ENCODE results near the gene TP73. TPM values are rescaled to one million over a fixed set of nuclear protein-coding genes. Genes with fewer than 3 reads are reported as not detected.

Gene TP73
- polyA plus RNA-seq, 12 donors = 0.56 to 9.4 (median 1.3) TPM; not detected in 2

- no peak for DNase-seq
These were observed 54.5 kb downstream of the TP73 start for GRCh38 chr1:3706651-3707297.

- no peak for DNase-seq
These were observed 55.1 kb downstream of the TP73 start for GRCh38 chr1:3707298-3707938.

GRCh38 chr1:3707939-3708328 is 55.6 kb downstream of the TP73 start:
- no peak for DNase-seq

GRCh38 chr1:3708791-3709190 is 56.5 kb downstream of the TP73 start:
- DNase-seq = no peak

- no peak for DNase-seq
These were observed 57.9 kb downstream of the TP73 start for GRCh38 chr1:3710251-3710650.

- DNase-seq = no peak
These were observed 59.1 kb downstream of the TP73 start for GRCh38 chr1:3711381-3711779.

GRCh38 chr1:3711780-3712451 is 59.6 kb downstream of the TP73 start:
- no peak for DNase-seq

- no peak for DNase-seq
These were observed 60.5 kb downstream of the TP73 start for GRCh38 chr1:3712573-3713535.

- no peak for DNase-seq
These were observed 61.5 kb downstream of the TP73 start for GRCh38 chr1:3713840-3714239.

GRCh38 chr1:3714284-3714741 is 62.0 kb downstream of the TP73 start:
- DNase-seq = peak; percentile 43

- DNase-seq = no peak
These were observed 62.5 kb downstream of the TP73 start for GRCh38 chr1:3714814-3715213.

GRCh38 chr1:3716351-3716750 is 64.0 kb downstream of the TP73 start:
- no peak for DNase-seq

- no peak for DNase-seq
These were observed 64.9 kb downstream of the TP73 start for GRCh38 chr1:3717041-3717714.

- DNase-seq = no peak
These were observed 65.6 kb downstream of the TP73 start for GRCh38 chr1:3717715-3718601.

GRCh38 chr1:3718764-3719163 is 66.4 kb downstream of the TP73 start:
- no peak for DNase-seq

- no peak for DNase-seq
These were observed 69.7 kb downstream of the TP73 start for GRCh38 chr1:3721955-3722465.

GRCh38 chr1:3722846-3723245 is 70.5 kb downstream of the TP73 start:
- no peak for DNase-seq

- DNase-seq = peak; percentile 64
These were observed 72.2 kb downstream of the TP73 start for GRCh38 chr1:3724416-3725030.

GRCh38 chr1:3725366-3725765 is 73.0 kb downstream of the TP73 start:
- no peak for DNase-seq

Measured in muscle of arm (tissue), 12 donors.